Measurements from ENCODE around the gene MS4A2.

- TF ChIP-seq CTCF (IDR thresholded peaks at IDR 0.05): no peak
- no peak for TF ChIP-seq POLR2AphosphoS5 (IDR thresholded peaks at IDR 0.05; ENCODE audit: low read depth, low read length)
- no peak for TF ChIP-seq TCF7L2 (IDR thresholded peaks at IDR 0.05; ENCODE audit: low read depth, low read length)
- TF ChIP-seq REST (IDR thresholded peaks at IDR 0.05; ENCODE audit: insufficient read depth in 1 of 2, low read depth in 2 of 2, low read length in 1 of 2): no peak
These were observed 12.1 kb downstream of the MS4A2 start for GRCh38 chr11:60100516-60100915.

All from Panc1 (cell line).